HEK293T (cell line): ENCODE results near the gene RABL3.
"Not testable (repeated sequence)": the region's sequence is repeated elsewhere in the genome, so short reads cannot be mapped to it uniquely, and the experiment has no call there.

ENCODE experiments used
- CTCF ChIA-PET: fragments of 350-600 bp; formaldehyde crosslinking; extraction: SDS; loops from one replicate; lab custom pipeline; 2021; ENCODE audit warnings: antibody characterized with exemption, inconsistent platforms; lab: Yijun Ruan, JAX
- POLR2A ChIA-PET: fragments of 350-600 bp; formaldehyde crosslinking; extraction: SDS; loops from one replicate; lab custom pipeline; 2020; ENCODE audit warnings: antibody characterized with exemption, inconsistent platforms; lab: Yijun Ruan, JAX
- DNase-seq: peaks from one replicate; pipeline ENCODE4 v3.0.0; 2012; ENCODE audit warnings: mixed read lengths; ENCODE audit errors: extremely low spot score
- ARNT ChIP-seq: fragments of 450-650 bp; IDR thresholded peaks from 2 replicates; pipeline ENCODE4 v1.6.1; 2017; ENCODE audit warnings: mild to moderate bottlenecking
- BHLHE40 ChIP-seq: fragments of 450-650 bp; IDR thresholded peaks from 2 replicates; pipeline ENCODE4 v1.6.1; 2016; ENCODE audit warnings: mild to moderate bottlenecking, moderate library complexity, borderline replicate concordance
- CTBP1 ChIP-seq: fragments of 450-650 bp; IDR thresholded peaks from 2 replicates; pipeline ENCODE4 v1.6.1; 2016; ENCODE audit warnings: borderline replicate concordance
- ELF4 ChIP-seq: fragments of 450-650 bp; IDR thresholded peaks from 2 replicates; pipeline ENCODE4 v1.6.1; 2017; ENCODE audit warnings: antibody characterized with exemption
- FOXA1 ChIP-seq: fragments of 450-650 bp; IDR thresholded peaks from 2 replicates; pipeline ENCODE4 v1.6.1; 2016; ENCODE audit warnings: mild to moderate bottlenecking
- FOXK2 ChIP-seq: fragments of 450-650 bp; IDR thresholded peaks from 2 replicates; pipeline ENCODE4 v1.6.1; 2016; ENCODE audit warnings: mild to moderate bottlenecking
- FOXM1 ChIP-seq: fragments of 450-650 bp; IDR thresholded peaks from 2 replicates; pipeline ENCODE4 v1.6.1; 2017; ENCODE audit warnings: mild to moderate bottlenecking, borderline replicate concordance
- HDGF ChIP-seq: fragments of 450-650 bp; IDR thresholded peaks from 2 replicates; pipeline ENCODE4 v1.6.1; 2017; ENCODE audit warnings: antibody characterized with exemption, borderline replicate concordance
- L3MBTL2 ChIP-seq: fragments of 450-650 bp; conservative IDR thresholded peaks from 2 replicates; pipeline ENCODE4 v1.6.1; 2016; ENCODE audit warnings: mild to moderate bottlenecking
- LEF1 ChIP-seq: fragments of 450-650 bp; IDR thresholded peaks from 2 replicates; pipeline ENCODE4 v1.6.1; 2017; ENCODE audit warnings: mild to moderate bottlenecking, borderline replicate concordance
- NFRKB ChIP-seq: fragments of 450-650 bp; IDR thresholded peaks from 2 replicates; pipeline ENCODE4 v1.6.1; 2016; ENCODE audit warnings: mild to moderate bottlenecking, moderate library complexity
- SP1 ChIP-seq: fragments of 450-650 bp; IDR thresholded peaks from 2 replicates; pipeline ENCODE4 v1.6.1; 2017
- SUZ12 ChIP-seq: fragments of 450-650 bp; IDR thresholded peaks from 2 replicates; pipeline ENCODE4 v1.6.1; 2016; ENCODE audit warnings: mild to moderate bottlenecking
- TARDBP ChIP-seq: fragments of 450-650 bp; IDR thresholded peaks from 2 replicates; pipeline ENCODE4 v1.6.1; 2016
- ZNF384 ChIP-seq: fragments of 450-650 bp; IDR thresholded peaks from 2 replicates; pipeline ENCODE4 v1.6.1; 2016
- TF ChIP-seq, protein P1 (sequence below): fragments of 450-650 bp; IDR thresholded peaks from 2 replicates; pipeline ENCODE4 v1.6.1; 2016

The RABL3 gene

GRCh38 chr3:120742849-120743365, 591 bp upstream of the RABL3 start:
- CTCF ChIA-PET: interaction anchor here (0.7 to 1.6 kb wide), 2 partner anchors 324 to 325 kb away, joined by 3 to 4 read pairs; no protein-coding TSS in a partner anchor
- TF ChIP-seq, protein P1, sequence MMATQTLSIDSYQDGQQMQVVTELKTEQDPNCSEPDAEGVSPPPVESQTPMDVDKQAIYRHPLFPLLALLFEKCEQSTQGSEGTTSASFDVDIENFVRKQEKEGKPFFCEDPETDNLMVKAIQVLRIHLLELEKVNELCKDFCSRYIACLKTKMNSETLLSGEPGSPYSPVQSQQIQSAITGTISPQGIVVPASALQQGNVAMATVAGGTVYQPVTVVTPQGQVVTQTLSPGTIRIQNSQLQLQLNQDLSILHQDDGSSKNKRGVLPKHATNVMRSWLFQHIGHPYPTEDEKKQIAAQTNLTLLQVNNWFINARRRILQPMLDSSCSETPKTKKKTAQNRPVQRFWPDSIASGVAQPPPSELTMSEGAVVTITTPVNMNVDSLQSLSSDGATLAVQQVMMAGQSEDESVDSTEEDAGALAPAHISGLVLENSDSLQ: no peak
- no peak for TF ChIP-seq FOXK2
- TF ChIP-seq ZNF384: no peak
- TF ChIP-seq BHLHE40: no peak
- TF ChIP-seq CTBP1: no peak
- no peak for TF ChIP-seq LEF1
- TF ChIP-seq FOXA1: no peak
- no peak for TF ChIP-seq FOXM1
- no peak for TF ChIP-seq SUZ12
- no peak for TF ChIP-seq SP1
- TF ChIP-seq NFRKB: no peak
- TF ChIP-seq ELF4: no peak
- no peak; the same call in 1 of the 2 replicates for TF ChIP-seq L3MBTL2
- no peak for TF ChIP-seq TARDBP
- POLR2A ChIA-PET: interaction anchor here (0.7 to 1.5 kb wide), 4 partner anchors 22 to 147 kb away, joined by 3 to 5 read pairs (median 4); partner anchors contain the start of gene NDUFB4
- DNase-seq: peak; percentile 24

DNA sequence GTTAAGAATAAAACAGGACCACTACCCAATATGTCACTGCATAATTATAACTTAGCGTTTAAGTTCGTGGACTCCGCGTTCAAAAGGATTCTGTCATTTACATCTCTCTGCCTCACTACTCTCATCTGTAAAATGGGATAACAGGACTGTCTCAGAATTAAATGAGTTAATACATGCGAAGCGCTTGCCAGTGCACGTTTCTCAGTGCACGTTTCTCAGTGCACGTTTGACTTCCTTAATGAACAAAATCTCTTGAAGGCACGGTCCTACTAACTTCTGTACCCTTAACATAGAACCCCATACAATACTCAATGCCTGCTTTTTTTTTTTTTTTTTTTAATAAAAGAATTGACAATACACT, 499 bp downstream of the RABL3 start:
- ChIA-PET POLR2A (interaction anchor here (0.6 to 1.5 kb wide), 3 partner anchors 9 to 85 kb away, joined by 3 to 5 read pairs (median 3); no protein-coding TSS in a partner anchor), CTCF (interaction anchor here (0.6 to 1.6 kb wide), 2 partner anchors 15 to 324 kb away, joined by 3 to 4 read pairs; no protein-coding TSS in a partner anchor)
- DNase-seq: no peak
- TF ChIP-seq SUZ12: no peak
- TF ChIP-seq BHLHE40: no peak
- TF ChIP-seq CTBP1: no peak
- no peak for TF ChIP-seq FOXM1
- peak; percentile 66 for TF ChIP-seq ZNF384

GRCh38 chr3:120741320-120741719, 996 bp downstream of the RABL3 start:
- DNase-seq: no peak
- CTCF ChIA-PET: interaction anchor here (0.6 to 1.6 kb wide), 2 partner anchors 16 to 324 kb away, joined by 3 to 4 read pairs; no protein-coding TSS in a partner anchor
- POLR2A ChIA-PET: no interaction called here
- no peak for TF ChIP-seq FOXM1
- no peak for TF ChIP-seq ZNF384
- TF ChIP-seq TARDBP: no peak

DNA sequence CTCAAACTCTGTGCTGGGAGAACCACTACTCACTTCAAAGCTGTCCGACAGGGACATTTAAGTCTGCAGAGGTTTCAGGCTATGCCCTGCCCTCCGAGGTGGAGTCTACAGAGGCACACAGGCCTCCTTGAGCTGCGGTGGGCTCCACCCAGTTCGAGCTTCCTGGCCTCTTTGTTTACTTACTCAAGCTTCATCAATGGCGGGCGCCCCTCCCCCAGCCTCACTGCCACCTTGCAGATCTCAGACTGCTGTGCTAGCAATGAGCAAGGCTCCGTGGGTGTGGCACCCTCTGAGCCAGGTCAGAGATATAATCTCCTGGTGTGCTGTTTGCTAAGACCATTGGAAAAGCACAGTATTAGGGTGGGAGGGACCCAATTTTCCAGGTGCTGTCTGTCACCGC, 4.3 kb downstream of the RABL3 start:
- POLR2A ChIA-PET, DNase-seq, CTCF ChIA-PET: not testable (repeated sequence)

DNA sequence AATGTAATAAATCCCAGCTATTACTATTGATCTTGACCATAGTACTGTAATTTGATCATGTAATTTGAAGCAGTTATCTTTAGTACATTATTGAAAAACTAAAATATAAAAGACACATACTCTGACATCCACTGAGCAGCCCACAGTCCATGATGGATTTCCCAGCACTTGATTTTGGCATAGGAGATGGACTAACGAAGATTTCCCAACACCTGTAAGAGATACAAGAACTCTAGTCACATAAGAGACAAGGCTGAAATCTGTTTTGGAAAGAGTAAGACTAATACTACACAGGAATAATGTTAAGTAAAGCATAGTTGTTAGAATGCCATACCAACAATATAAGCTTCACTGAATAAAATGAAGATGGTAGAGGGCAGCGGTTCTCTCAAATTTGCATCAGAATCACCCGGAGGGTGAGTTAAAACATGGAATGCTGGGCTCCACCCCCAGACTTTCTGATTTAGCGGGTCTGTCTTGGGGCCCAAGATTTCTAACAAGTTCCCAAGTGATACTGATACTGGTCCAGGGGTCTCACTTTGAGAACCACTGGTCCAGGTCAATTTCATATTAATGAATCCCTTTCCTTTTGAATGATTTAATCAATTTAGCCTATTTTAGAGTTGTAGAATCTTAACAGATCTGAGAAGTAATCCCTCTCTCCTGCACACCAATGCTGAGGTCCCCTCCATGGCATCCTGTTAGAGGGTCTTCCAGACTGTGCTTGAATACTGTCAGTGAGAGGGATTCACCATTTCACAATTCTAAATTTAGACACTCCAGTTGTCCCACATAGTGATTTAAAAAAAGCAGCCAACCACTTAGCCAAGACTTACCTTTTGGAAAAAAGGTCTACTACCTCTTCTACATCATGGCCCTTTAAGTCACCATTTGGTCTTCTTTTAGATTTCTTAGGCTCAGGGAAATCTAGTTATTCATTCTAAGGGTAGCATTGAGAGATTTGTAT, 11.5 kb downstream of the RABL3 start:
- TF ChIP-seq FOXM1 (no peak), ELF4 (no peak), ZNF384 (no peak), TARDBP (no peak), LEF1 (no peak), HDGF (no peak), L3MBTL2 (no peak), BHLHE40 (no peak), ARNT (no peak), FOXK2 (no peak), NFRKB (no peak), CTBP1 (no peak), FOXA1 (no peak), SUZ12 (no peak), SP1 (no peak)
- TF ChIP-seq, protein P1: no peak
- DNase-seq: no peak
- ChIA-PET POLR2A (no interaction called here), CTCF (no interaction called here)

DNA sequence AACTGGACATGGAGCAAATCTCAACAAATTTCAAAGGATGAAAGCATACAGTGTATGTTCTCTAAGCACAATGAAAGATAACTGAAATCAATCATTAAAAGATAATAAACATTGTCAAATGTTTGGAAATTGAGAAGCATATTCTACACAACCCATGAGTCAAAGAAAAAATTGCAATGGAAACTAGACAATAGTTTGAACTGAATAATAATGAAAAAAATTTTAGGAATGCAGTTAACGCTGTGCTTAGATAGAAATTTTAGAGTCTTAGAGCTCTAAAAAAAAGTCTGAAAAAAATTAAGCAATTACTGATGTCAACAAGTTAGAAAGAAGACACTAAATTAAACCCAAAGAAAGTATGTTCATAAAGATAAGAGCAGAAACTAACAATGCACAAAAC, 15.5 kb downstream of the RABL3 start:
- ChIA-PET POLR2A (no interaction called here), CTCF (no interaction called here)
- no peak for TF ChIP-seq SUZ12
- TF ChIP-seq BHLHE40: no peak
- DNase-seq: no peak

DNA sequence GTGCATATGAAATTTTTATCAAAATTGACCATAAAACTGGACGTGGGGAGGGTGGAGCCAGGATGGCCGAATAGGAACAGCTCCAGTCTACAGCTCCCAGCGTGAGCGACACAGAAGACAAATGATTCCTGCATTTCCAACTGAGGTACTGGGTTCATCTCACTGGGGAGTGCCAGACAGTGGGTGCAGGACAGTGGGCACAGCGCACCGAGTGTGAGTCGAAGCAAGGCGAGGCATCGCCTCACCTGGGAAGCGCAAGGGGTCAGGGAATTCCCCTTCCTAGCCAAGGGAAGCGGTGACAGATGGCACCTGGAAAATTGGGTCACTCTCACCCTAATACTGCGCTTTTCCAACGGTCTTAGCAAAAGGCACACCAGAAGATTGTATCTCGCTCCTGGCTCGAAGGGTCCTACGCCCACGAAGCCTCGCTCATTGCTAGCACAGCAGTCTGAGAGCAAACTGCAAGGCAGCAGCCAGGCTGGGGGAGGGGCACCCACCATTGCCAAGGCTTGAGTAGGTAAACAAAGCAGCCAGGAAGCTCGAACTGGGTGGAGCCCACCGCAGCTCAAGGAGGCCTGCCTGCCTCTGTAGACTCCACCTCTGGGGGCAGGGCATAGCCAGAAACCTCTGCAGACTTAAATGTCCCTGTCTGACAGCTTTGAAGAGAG, 23.0 kb downstream of the RABL3 start:
- CTCF ChIA-PET, DNase-seq, POLR2A ChIA-PET: not testable (repeated sequence)
